GM23248 (cell line): ENCODE data around the gene EEA1. TPM values are rescaled to one million over a fixed set of nuclear protein-coding genes. Genes with fewer than 3 reads are reported as not detected.

Source experiments
- DNase-seq: peaks from one replicate; pipeline ENCODE4 v3.0.0-alpha.2; 2015
- H2AFZ ChIP-seq: fragments of 200-600 bp; sonication (generic); 2 replicates; pipeline ENCODE4 v1.6.1; 2016; ENCODE audit warnings: antibody characterized with exemption
- H3F3A ChIP-seq: fragments of 200-600 bp; sonication (generic); 2 replicates; pipeline ENCODE4 v1.6.1; 2016; ENCODE audit warnings: mild to moderate bottlenecking, antibody characterized with exemption, mixed run types; ENCODE audit not compliant: insufficient read depth
- H3K27ac ChIP-seq: fragments of 200-600 bp; sonication (generic); 2 replicates; pipeline ENCODE4 v1.5.1; 2016; ENCODE audit warnings: mild to moderate bottlenecking
- H3K27me3 ChIP-seq: fragments of 200-600 bp; sonication (generic); replicated peaks from 2 replicates; pipeline ENCODE4 v1.6.1; 2016; ENCODE audit warnings: mild to moderate bottlenecking; ENCODE audit not compliant: insufficient read depth
- H3K36me3 ChIP-seq: fragments of 200-600 bp; sonication (generic); 2 replicates; pipeline ENCODE4 v1.6.1; 2016; ENCODE audit warnings: low read depth, mild to moderate bottlenecking
- H3K4me1 ChIP-seq: fragments of 200-600 bp; sonication (generic); 2 replicates; pipeline ENCODE4 v1.6.1; 2016; ENCODE audit warnings: mild to moderate bottlenecking; ENCODE audit not compliant: insufficient read depth
- H3K4me2 ChIP-seq: fragments of 200-600 bp; sonication (generic); one replicate; pipeline ENCODE4 v1.6.1; 2016; ENCODE audit warnings: mild to moderate bottlenecking; ENCODE audit not compliant: unreplicated experiment
- H3K4me3 ChIP-seq: fragments of 200-600 bp; sonication (generic); 2 replicates; pipeline ENCODE4 v1.5.1; 2016; ENCODE audit warnings: mild to moderate bottlenecking
- H3K79me2 ChIP-seq: fragments of 200-600 bp; sonication (generic); 2 replicates; pipeline ENCODE4 v1.6.1; 2016; ENCODE audit warnings: mild to moderate bottlenecking; ENCODE audit not compliant: insufficient read depth
- H3K9ac ChIP-seq: fragments of 200-600 bp; sonication (generic); 2 replicates; pipeline ENCODE4 v1.6.1; 2016; ENCODE audit warnings: mild to moderate bottlenecking
- H3K9me2 ChIP-seq: fragments of 200-600 bp; sonication (generic); 2 replicates; pipeline ENCODE4 v1.6.1; 2016; ENCODE audit warnings: mixed run types, mild to moderate bottlenecking, moderate library complexity; ENCODE audit not compliant: insufficient read depth
- H3K9me3 ChIP-seq: fragments of 200-600 bp; sonication (generic); one replicate; pipeline ENCODE4 v1.6.1; 2017; ENCODE audit warnings: low read depth
- H4K20me1 ChIP-seq: fragments of 200-600 bp; sonication (generic); 2 replicates; pipeline ENCODE4 v1.6.0; 2016; ENCODE audit not compliant: insufficient read depth
- EZH2 ChIP-seq: fragments of 200-600 bp; sonication (generic); IDR thresholded peaks from 2 replicates; pipeline ENCODE4 v1.6.1; 2018; ENCODE audit warnings: antibody characterized with exemption, mild to moderate bottlenecking; ENCODE audit not compliant: insufficient read depth, poor library complexity, severe bottlenecking
- EZH2phosphoT487 ChIP-seq: fragments of 200-600 bp; sonication (generic); IDR thresholded peaks from 2 replicates; pipeline ENCODE4 v1.6.1; 2018; ENCODE audit warnings: antibody characterized with exemption, moderate library complexity, mild to moderate bottlenecking, low read depth; ENCODE audit not compliant: insufficient read depth
- WGBS, 2 experiments: methylation state at CpG; one replicate each; pipeline ENCODE4 v1.1.6; 2015 to 2017; ENCODE audit warnings: low lambda C conversion rate in 2 of 2, low coverage in 1 of 2; ENCODE audit errors: missing lambda C conversion rate in 2 of 2; 5-methylcytosine and 5-hydroxymethylcytosine counted together
- in situ Hi-C: fragments of 300-500 bp; cut with MboI; formaldehyde crosslinking; loops from 2 replicates; pipeline ENCODE4 v1.15.0; 2020
- polyA plus RNA-seq: library from polyadenylated mRNA; unstranded; fragments of >200 nt; fragmentation: Nextera tagmentation; extraction: Ambion mirVana; gene quantifications from 2 replicates; pipeline ENCODE4 v1.2.1, GENCODE V29; 2016
- total RNA-seq: library from RNA; depleted of rRNA; stranded (reverse); fragments of >200 nt; shearing (Covaris generic); gene quantifications from 2 replicates; pipeline ENCODE4 v1.2.3, GENCODE V29; 2014

EEA1 gene
- total and polyA plus RNA-seq, 2 experiments from 2014 or later: 17.8 to 55.7 TPM

DNA sequence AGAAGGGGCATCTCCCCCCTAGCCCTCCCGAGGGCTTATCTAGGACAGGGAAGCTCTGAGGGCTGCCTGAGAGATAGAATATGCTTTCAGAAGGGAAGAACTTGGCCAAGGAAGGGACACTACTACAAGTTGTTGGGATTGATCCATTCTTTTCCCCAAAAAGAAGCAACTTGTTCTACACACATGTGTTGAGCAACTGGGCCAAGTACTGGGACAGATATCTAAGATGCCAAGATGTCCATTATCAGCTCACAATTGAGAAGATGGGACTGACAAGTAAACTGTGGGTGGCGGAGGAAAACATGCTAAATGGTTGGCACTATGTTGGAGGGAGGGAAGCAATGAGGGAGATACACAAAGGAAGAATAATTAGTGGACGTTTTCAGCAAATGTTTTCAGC, 195.4 kb downstream of the EEA1 start:
- Histone ChIP-seq H3K79me2 (no peaks in the 10 kb centered on the region), H4K20me1 (no peaks in the 10 kb centered on the region), H3K9me2 (no peaks in the 10 kb centered on the region), H3K36me3 (no peaks in the 10 kb centered on the region), H3K27ac (no peak overlapping the region), H3F3A (0 out of 2 replicates have a peak, but pooled peaks cover 8% of the 10 kb centered on the region), H3K4me1 (peaks cover 12% of the 10 kb centered on the region), H3K4me2 (no peak overlapping the region), H3K9me3 (no peaks in the 10 kb centered on the region), H3K4me3 (no peak overlapping the region), H3K27me3 (no peaks in the 10 kb centered on the region), H3K9ac (no peak overlapping the region), H2AFZ (no peak overlapping the region)
- WGBS, 2 experiments: 33 to 37% methylated on average over 3 of the region's 3 CpGs
- in situ Hi-C loops: no loop called here
- TF ChIP-seq EZH2: no peak
- TF ChIP-seq EZH2phosphoT487: no peak
- no peak for DNase-seq

DNA sequence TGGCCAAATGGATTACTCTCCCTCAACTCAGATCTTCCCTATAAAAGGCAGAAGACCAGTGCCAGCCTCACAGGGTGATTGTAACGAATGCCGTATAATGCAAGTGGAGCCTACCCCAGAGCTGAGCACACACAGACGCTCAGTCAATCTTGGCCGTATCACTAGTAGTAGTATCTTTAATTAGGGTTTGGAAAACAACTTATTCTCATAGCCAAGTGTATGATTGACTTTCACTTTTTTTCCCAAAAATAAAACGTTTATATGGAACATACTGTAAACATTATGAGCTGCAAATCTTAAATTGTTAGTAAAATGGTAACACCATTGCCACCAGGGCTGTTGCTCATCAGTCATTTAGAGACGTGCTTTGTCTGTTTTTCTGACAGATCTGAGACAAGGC, 195.9 kb downstream of the EEA1 start:
- H3K4me2 ChIP-seq: no peak overlapping the region

DNA sequence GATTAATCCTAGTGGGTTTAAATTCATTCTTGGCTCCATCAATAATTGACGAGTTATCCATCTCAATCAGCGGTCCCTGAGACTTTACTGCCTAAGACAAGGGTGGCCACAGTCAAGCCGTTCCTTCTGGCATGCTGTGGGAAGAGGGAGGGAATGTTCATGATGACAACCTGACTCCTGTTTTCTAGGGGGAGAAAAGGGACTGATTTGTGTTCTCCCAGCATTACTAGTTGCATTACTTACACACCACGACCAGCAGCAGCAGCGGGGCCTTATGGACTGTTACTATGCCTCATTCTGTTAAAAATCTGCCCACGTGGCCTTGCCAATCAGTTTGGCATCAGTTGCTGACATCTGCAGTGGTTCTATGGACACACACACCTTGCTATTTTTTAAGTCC, 196.4 kb downstream of the EEA1 start:
- no peak overlapping the region for H3K9ac ChIP-seq
- no peaks in the 10 kb centered on the region for H4K20me1 ChIP-seq
- H3K27ac ChIP-seq: no peak overlapping the region
- no peak overlapping the region for H3K4me3 ChIP-seq
- H3K79me2 ChIP-seq: no peaks in the 10 kb centered on the region
- 60 to 72% methylated on average over 6 of the region's 6 CpGs for WGBS, 2 experiments
- 0 out of 2 replicates have a peak, but pooled peaks cover 8% of the 10 kb centered on the region for H3F3A ChIP-seq
- H3K36me3 ChIP-seq: no peaks in the 10 kb centered on the region
- peaks cover 12% of the 10 kb centered on the region for H3K4me1 ChIP-seq
- in situ Hi-C loops: no loop called here
- H3K27me3 ChIP-seq: no peaks in the 10 kb centered on the region
- H3K9me3 ChIP-seq: no peaks in the 10 kb centered on the region
- H3K4me2 ChIP-seq: no peak overlapping the region
- no peak overlapping the region for H2AFZ ChIP-seq
- no peaks in the 10 kb centered on the region for H3K9me2 ChIP-seq
- TF ChIP-seq EZH2: no peak
- TF ChIP-seq EZH2phosphoT487: no peak
- no peak for DNase-seq

More for the DNA sequence above, 195.9 kb downstream of the EEA1 start:
- Histone ChIP-seq H3K4me3 (no peak overlapping the region), H3K27me3 (no peaks in the 10 kb centered on the region), H3K79me2 (no peaks in the 10 kb centered on the region), H3K9ac (no peak overlapping the region), H3K4me1 (peaks cover 12% of the 10 kb centered on the region), H3K27ac (no peak overlapping the region), H3K9me3 (no peaks in the 10 kb centered on the region), H3K9me2 (no peaks in the 10 kb centered on the region), H4K20me1 (no peaks in the 10 kb centered on the region), H2AFZ (no peak overlapping the region), H3K36me3 (no peaks in the 10 kb centered on the region), H3F3A (0 out of 2 replicates have a peak, but pooled peaks cover 8% of the 10 kb centered on the region)
- in situ Hi-C loops: no loop called here
- DNase-seq: no peak
- WGBS, 2 experiments: 45 to 51% methylated on average over 6 of the region's 6 CpGs
- TF ChIP-seq EZH2: no peak
- TF ChIP-seq EZH2phosphoT487: no peak

DNA sequence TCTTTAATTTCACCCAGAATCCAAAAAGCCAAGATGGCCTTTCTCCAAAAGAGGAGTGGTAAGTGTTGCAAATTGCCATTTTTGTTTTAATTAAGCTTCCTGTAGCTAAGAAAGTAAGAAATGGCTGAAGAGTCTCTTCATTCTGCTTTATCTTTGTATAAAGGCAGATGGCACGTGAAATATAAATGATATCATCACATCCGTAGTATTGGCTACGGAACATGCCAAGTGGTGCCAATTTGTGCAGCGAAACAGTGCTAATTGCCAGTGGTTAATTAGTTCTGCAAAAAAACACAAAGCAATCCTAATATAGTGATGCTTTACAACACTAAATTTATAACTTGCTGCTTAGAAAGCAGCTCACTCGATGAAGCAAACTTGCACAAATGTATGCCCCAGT, 196.9 kb downstream of the EEA1 start:
- Histone ChIP-seq H2AFZ (no peak overlapping the region), H3K4me2 (no peak overlapping the region), H3K9me3 (no peaks in the 10 kb centered on the region), H4K20me1 (no peaks in the 10 kb centered on the region), H3K79me2 (no peaks in the 10 kb centered on the region), H3K4me1 (peaks cover 12% of the 10 kb centered on the region), H3K9me2 (no peaks in the 10 kb centered on the region), H3K27ac (no peak overlapping the region), H3K4me3 (no peak overlapping the region), H3K9ac (no peak overlapping the region), H3K27me3 (no peaks in the 10 kb centered on the region), H3F3A (0 out of 2 replicates have a peak, but pooled peaks cover 8% of the 10 kb centered on the region), H3K36me3 (no peaks in the 10 kb centered on the region)
- WGBS, 2 experiments: 33 to 39% methylated on average over 5 of the region's 5 CpGs
- in situ Hi-C loops: no loop called here
- no peak for DNase-seq
- TF ChIP-seq EZH2: no peak
- no peak for TF ChIP-seq EZH2phosphoT487

DNA sequence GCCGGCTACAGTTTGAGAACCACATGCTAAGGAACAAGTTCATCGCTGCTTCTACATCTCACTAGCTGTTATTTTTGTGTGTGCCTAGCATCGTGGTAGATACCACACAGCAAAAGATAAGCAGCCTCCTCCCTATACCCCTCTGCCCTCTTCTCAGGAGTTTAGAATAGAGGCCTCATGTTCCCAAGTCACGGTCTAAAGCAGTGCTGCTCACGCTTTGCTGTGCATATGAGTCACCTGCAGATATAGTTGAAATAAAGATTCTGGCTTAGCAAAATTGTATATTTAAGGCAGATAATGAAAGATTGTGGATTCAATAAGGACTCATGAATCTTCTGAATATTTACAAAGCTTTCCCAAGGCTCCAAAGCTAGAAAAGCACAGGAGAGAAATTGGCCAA, 198.3 kb downstream of the EEA1 start:
- H3K27me3 ChIP-seq: no peaks in the 10 kb centered on the region
- no peaks in the 10 kb centered on the region for H3K36me3 ChIP-seq
- H3K4me3 ChIP-seq: no peak overlapping the region
- TF ChIP-seq EZH2 (no peak), EZH2phosphoT487 (no peak)
- H3K79me2 ChIP-seq: no peaks in the 10 kb centered on the region
- no peak overlapping the region for H2AFZ ChIP-seq
- DNase-seq: no peak
- in situ Hi-C loops: no loop called here
- no peaks in the 10 kb centered on the region for H3K9me3 ChIP-seq
- H3F3A ChIP-seq: 0 out of 2 replicates have a peak, but pooled peaks cover 5% of the 10 kb centered on the region
- H4K20me1 ChIP-seq: no peaks in the 10 kb centered on the region
- H3K27ac ChIP-seq: no peak overlapping the region
- H3K9me2 ChIP-seq: no peaks in the 10 kb centered on the region
- H3K4me1 ChIP-seq: peaks cover 12% of the 10 kb centered on the region
- H3K9ac ChIP-seq: no peak overlapping the region
- no peak overlapping the region for H3K4me2 ChIP-seq
- 78 to 85% methylated on average over 5 of the region's 5 CpGs for WGBS, 2 experiments
